PC-9 (cell line): Measurements from ENCODE around the gene SVEP1.

ENCODE experiments used
- EZH2 ChIP-seq: fragments of 200-600 bp; sonication (generic); IDR thresholded peaks from 2 replicates; pipeline ENCODE4 v1.8.0; 2017; ENCODE audit warnings: antibody characterized with exemption, low read depth
- TF ChIP-seq, protein P1 (sequence below): fragments of 200-600 bp; sonication (generic); conservative IDR thresholded peaks from 2 replicates; pipeline ENCODE4 v1.6.1; 2017; ENCODE audit warnings: mixed run types, antibody characterized with exemption, mild to moderate bottlenecking, moderate library complexity

GRCh38 chr9:110329639-110330230, 249.8 kb downstream of the SVEP1 start:
- TF ChIP-seq, protein P1, sequence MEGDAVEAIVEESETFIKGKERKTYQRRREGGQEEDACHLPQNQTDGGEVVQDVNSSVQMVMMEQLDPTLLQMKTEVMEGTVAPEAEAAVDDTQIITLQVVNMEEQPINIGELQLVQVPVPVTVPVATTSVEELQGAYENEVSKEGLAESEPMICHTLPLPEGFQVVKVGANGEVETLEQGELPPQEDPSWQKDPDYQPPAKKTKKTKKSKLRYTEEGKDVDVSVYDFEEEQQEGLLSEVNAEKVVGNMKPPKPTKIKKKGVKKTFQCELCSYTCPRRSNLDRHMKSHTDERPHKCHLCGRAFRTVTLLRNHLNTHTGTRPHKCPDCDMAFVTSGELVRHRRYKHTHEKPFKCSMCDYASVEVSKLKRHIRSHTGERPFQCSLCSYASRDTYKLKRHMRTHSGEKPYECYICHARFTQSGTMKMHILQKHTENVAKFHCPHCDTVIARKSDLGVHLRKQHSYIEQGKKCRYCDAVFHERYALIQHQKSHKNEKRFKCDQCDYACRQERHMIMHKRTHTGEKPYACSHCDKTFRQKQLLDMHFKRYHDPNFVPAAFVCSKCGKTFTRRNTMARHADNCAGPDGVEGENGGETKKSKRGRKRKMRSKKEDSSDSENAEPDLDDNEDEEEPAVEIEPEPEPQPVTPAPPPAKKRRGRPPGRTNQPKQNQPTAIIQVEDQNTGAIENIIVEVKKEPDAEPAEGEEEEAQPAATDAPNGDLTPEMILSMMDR, result no peak
- TF ChIP-seq EZH2, result no peak
